Mesenchymal stem cell (in vitro differentiated cells and primary cell): Measurements from ENCODE around the gene STS.

Source experiments
- DNase-seq: peaks from one replicate; pipeline ENCODE4 v3.0.0-alpha.2; 2013
- H2AFZ ChIP-seq: one replicate; pipeline ENCODE4 v1.6.1; 2013; ENCODE audit warnings: low read depth, mild to moderate bottlenecking, control low read depth, inconsistent platforms, low read length, moderate library complexity
- H2AK5ac ChIP-seq: 2 replicates; pipeline ENCODE4 v1.6.1; 2013; ENCODE audit warnings: low read length, moderate library complexity, mild to moderate bottlenecking, inconsistent platforms; ENCODE audit not compliant: severe bottlenecking
- H2BK120ac ChIP-seq: one replicate; pipeline ENCODE4 v1.6.1; 2013; ENCODE audit warnings: low read depth, mild to moderate bottlenecking, inconsistent platforms, low read length, moderate library complexity
- H2BK12ac ChIP-seq, 2 experiments: one replicate each; pipeline ENCODE4 v1.6.1; 2013; ENCODE audit warnings: inconsistent platforms in 2 of 2, low read length in 2 of 2, mild to moderate bottlenecking in 2 of 2, moderate library complexity in 2 of 2, control low read depth in 1 of 2
- H2BK15ac ChIP-seq: one replicate; pipeline ENCODE4 v1.6.1; 2013; ENCODE audit warnings: mild to moderate bottlenecking, low read depth, inconsistent platforms; ENCODE audit not compliant: poor library complexity, severe bottlenecking
- H2BK5ac ChIP-seq: 2 replicates; pipeline ENCODE4 v1.6.1; 2013; ENCODE audit warnings: low read depth, mild to moderate bottlenecking, low read length, control low read depth, inconsistent platforms; ENCODE audit not compliant: poor library complexity, severe bottlenecking
- H3K14ac ChIP-seq, 2 experiments: one replicate each; pipeline ENCODE4 v1.6.1; 2013; ENCODE audit warnings: inconsistent platforms in 2 of 2, low read length in 2 of 2, control low read depth in 1 of 2, mild to moderate bottlenecking in 1 of 2, moderate library complexity in 1 of 2
- H3K18ac ChIP-seq, 2 experiments: one replicate each; pipeline ENCODE4 v1.6.1; 2013; ENCODE audit warnings: inconsistent platforms in 2 of 2, low read length in 2 of 2, control low read depth in 1 of 2, low read depth in 1 of 2, mild to moderate bottlenecking in 1 of 2
- H3K23ac ChIP-seq, 2 experiments: one replicate each; pipeline ENCODE4 v1.6.1; 2013; ENCODE audit warnings: inconsistent platforms in 2 of 2, low read length in 2 of 2, mild to moderate bottlenecking in 2 of 2, moderate library complexity in 2 of 2, control low read depth in 1 of 2
- H3K27ac ChIP-seq: 2 replicates; pipeline ENCODE4 v1.5.1; 2013; ENCODE audit warnings: mild to moderate bottlenecking, moderate library complexity, low read length, control low read depth, inconsistent platforms; ENCODE audit not compliant: poor library complexity, severe bottlenecking
- H3K27me3 ChIP-seq, 2 experiments: 2 replicates each; pipeline versions ENCODE4 v1.6.1 to v1.7.0; 2013; ENCODE audit warnings: low read length in 2 of 2, mild to moderate bottlenecking in 2 of 2, moderate library complexity in 2 of 2, control low read depth in 1 of 2, inconsistent platforms in 1 of 2; ENCODE audit not compliant: control insufficient read depth in 1 of 2, insufficient read depth in 1 of 2
- H3K36me3 ChIP-seq, 2 experiments: 2 replicates each; pipeline versions ENCODE4 v1.6.1 to v1.7.0; 2013; ENCODE audit warnings: low read length in 2 of 2, control low read depth in 1 of 2, inconsistent platforms in 1 of 2, low read depth in 1 of 2, mild to moderate bottlenecking in 1 of 2; ENCODE audit not compliant: insufficient read depth in 2 of 2, control insufficient read depth in 1 of 2
- H3K4ac ChIP-seq, 2 experiments: one replicate each; pipeline ENCODE4 v1.6.1; 2013; ENCODE audit warnings: inconsistent platforms in 2 of 2, low read length in 2 of 2, mild to moderate bottlenecking in 2 of 2, moderate library complexity in 2 of 2, control low read depth in 1 of 2, low read depth in 1 of 2
- H3K4me1 ChIP-seq: 2 replicates; pipeline ENCODE4 v1.6.1; 2013; ENCODE audit warnings: low read depth, low read length, control low read depth; ENCODE audit not compliant: control insufficient read depth, insufficient read depth
- H3K4me2 ChIP-seq: 2 replicates; pipeline ENCODE4 v1.6.1; 2013; ENCODE audit warnings: low read length, mild to moderate bottlenecking, inconsistent platforms; ENCODE audit not compliant: poor library complexity, severe bottlenecking
- H3K4me3 ChIP-seq, 2 experiments: 2 replicates each; pipeline versions ENCODE4 v1.5.1 to v1.7.0; 2013; ENCODE audit warnings: low read length in 2 of 2, mild to moderate bottlenecking in 2 of 2, control low read depth in 1 of 2, low read depth in 1 of 2; ENCODE audit not compliant: insufficient read depth in 1 of 2
- H3K79me1 ChIP-seq: replicated peaks from 2 replicates; pipeline ENCODE4 v1.6.1; 2013; ENCODE audit warnings: mild to moderate bottlenecking, control low read depth, low read length, inconsistent platforms; ENCODE audit not compliant: poor library complexity, severe bottlenecking
- H3K9ac ChIP-seq: 2 replicates; pipeline ENCODE4 v1.7.0; 2013; ENCODE audit warnings: mild to moderate bottlenecking, low read length, moderate library complexity
- H3K9me3 ChIP-seq: 2 replicates; pipeline ENCODE4 v1.7.0; 2013; ENCODE audit warnings: mild to moderate bottlenecking, low read length; ENCODE audit not compliant: control insufficient read depth
- H4K8ac ChIP-seq: one replicate; pipeline ENCODE4 v1.6.1; 2013; ENCODE audit warnings: inconsistent platforms, mild to moderate bottlenecking, low read length, moderate library complexity
- H4K91ac ChIP-seq: one replicate; pipeline ENCODE4 v1.6.1; 2013; ENCODE audit warnings: mild to moderate bottlenecking, low read length, inconsistent platforms
- WGBS: methylation state at CpG from one replicate; pipeline ENCODE4 v1.1.7; 2013; ENCODE audit warnings: mixed read lengths; 5-methylcytosine and 5-hydroxymethylcytosine counted together

STS gene

GRCh38 chrX:7149411-7149810, 1.9 kb downstream of the STS start:
- Histone ChIP-seq H3K23ac (no peak overlapping the region), H2AK5ac (no peak overlapping the region)

GRCh38 chrX:7153231-7153630, 5.7 kb downstream of the STS start:
- no peaks in the 10 kb centered on the region for H3K9me3 ChIP-seq
- no peak overlapping the region for H3K18ac ChIP-seq
- WGBS: 94% methylated on average over 2 of the region's 2 CpGs
- no peaks in the 10 kb centered on the region for H3K36me3 ChIP-seq
- no peak overlapping the region for H2AFZ ChIP-seq
- H3K9ac ChIP-seq: no peak overlapping the region
- H2BK12ac ChIP-seq: no peak overlapping the region
- H3K79me1 ChIP-seq: peaks cover 4% of the 10 kb centered on the region
- no peak overlapping the region for H3K14ac ChIP-seq
- H3K27ac ChIP-seq: no peak overlapping the region
- H3K4me1 ChIP-seq: peaks cover under 1% of the 10 kb centered on the region
- no peak overlapping the region for H3K23ac ChIP-seq
- no peak overlapping the region for H2AK5ac ChIP-seq
- no peak overlapping the region for H2BK120ac ChIP-seq
- H2BK15ac ChIP-seq: no peak overlapping the region
- H3K4me3 ChIP-seq: no peak overlapping the region
- H4K91ac ChIP-seq: no peak overlapping the region
- H4K8ac ChIP-seq: no peak overlapping the region
- no peak overlapping the region for H3K4ac ChIP-seq
- no peaks in the 10 kb centered on the region for H3K27me3 ChIP-seq
- no peak overlapping the region for H3K4me2 ChIP-seq
- no peak overlapping the region for H2BK5ac ChIP-seq
- DNase-seq: no peak

More at GRCh38 chrX:7149411-7149810, 1.9 kb downstream of the STS start:
- Histone ChIP-seq H3K27ac (no peak overlapping the region), H3K36me3 (no peaks in the 10 kb centered on the region), H2AFZ (no peak overlapping the region), H3K4ac (no peak overlapping the region), H2BK120ac (no peak overlapping the region), H2BK15ac (no peak overlapping the region), H3K79me1 (peaks cover 7% of the 10 kb centered on the region), H3K18ac (no peak overlapping the region), H2BK12ac (no peak overlapping the region), H4K8ac (no peak overlapping the region), H3K9ac (no peak overlapping the region), H3K14ac (no peak overlapping the region), H2BK5ac (no peak overlapping the region), H3K9me3 (no peaks in the 10 kb centered on the region), H3K4me1 (peaks cover 4% of the 10 kb centered on the region), H3K4me2 (no peak overlapping the region), H3K27me3 (no peaks in the 10 kb centered on the region), H4K91ac (no peak overlapping the region), H3K4me3 (no peak overlapping the region)
- WGBS: 67% methylated on average over 2 of the region's 5 CpGs
- peak; percentile 24 for DNase-seq

DNA sequence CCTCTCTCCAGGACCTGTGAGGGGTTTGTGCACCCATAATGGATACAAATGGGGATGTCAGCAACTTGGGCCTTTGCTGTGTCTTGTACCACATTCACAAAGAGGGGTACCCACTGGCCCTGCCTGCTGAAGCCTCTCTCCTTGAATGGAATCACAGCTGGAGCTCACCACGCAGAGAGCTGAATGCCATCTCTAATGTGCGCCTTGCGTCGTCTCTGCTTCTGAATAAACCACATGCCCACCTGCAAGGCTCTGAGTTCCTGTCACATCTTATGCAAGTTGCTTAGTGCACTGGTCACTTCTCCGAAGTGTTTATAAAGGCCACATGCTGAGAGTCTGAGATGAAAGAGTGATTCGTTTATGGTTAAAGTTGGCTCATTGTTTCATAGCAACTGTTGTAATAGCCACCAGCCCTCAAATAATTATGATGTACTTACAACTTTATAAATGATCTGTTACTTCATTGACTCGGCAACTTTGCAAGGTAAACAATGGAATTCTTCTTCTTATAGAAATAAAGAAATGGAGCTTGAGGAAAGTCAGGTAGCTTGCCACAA, 6.6 kb downstream of the STS start:
- Histone ChIP-seq H3K18ac (no peak overlapping the region), H3K36me3 (no peaks in the 10 kb centered on the region), H3K4me3 (no peak overlapping the region), H3K23ac (no peak overlapping the region), H3K14ac (no peak overlapping the region), H3K4ac (no peak overlapping the region), H3K4me2 (no peak overlapping the region), H3K79me1 (peaks cover 4% of the 10 kb centered on the region), H3K27me3 (no peaks in the 10 kb centered on the region), H2AK5ac (no peak overlapping the region), H2BK5ac (no peak overlapping the region), H2BK120ac (no peak overlapping the region), H3K9ac (no peak overlapping the region), H3K4me1 (peaks cover 3% of the 10 kb centered on the region), H4K91ac (no peak overlapping the region), H2BK15ac (no peak overlapping the region), H3K9me3 (no peaks in the 10 kb centered on the region), H3K27ac (no peak overlapping the region), H2AFZ (no peak overlapping the region), H2BK12ac (no peak overlapping the region), H4K8ac (no peak overlapping the region)
- 81% methylated on average over 4 of the region's 7 CpGs for whole genome bisulfite sequencing
- no peak for DNase-seq

DNA sequence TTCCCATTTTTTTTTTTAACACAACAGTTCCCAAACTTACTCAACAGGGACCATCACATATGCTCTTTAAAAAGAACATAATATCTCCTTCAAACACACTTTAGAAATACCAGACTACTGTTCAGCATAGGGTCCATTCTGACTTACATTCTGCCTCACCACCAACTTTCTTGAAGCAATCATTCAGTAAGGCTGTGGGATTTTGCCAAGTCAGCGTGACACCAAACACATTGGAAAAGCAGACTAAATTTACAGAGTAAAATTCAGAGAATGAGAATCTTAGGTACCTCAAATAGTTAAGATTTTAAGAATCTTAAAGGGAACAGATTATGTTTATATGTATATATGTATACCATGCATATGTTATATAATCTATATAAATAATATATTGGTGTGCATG, 7.7 kb downstream of the STS start:
- Histone ChIP-seq H4K8ac (no peak overlapping the region), H3K27ac (no peak overlapping the region), H3K14ac (no peak overlapping the region), H2BK5ac (no peak overlapping the region), H3K36me3 (no peaks in the 10 kb centered on the region), H2BK15ac (no peak overlapping the region), H3K18ac (no peak overlapping the region), H2AK5ac (no peak overlapping the region), H2BK12ac (no peak overlapping the region), H3K23ac (no peak overlapping the region), H3K4ac (no peak overlapping the region), H3K4me3 (no peak overlapping the region), H3K27me3 (no peaks in the 10 kb centered on the region), H3K4me1 (peaks cover 4% of the 10 kb centered on the region), H2BK120ac (no peak overlapping the region), H3K9me3 (no peaks in the 10 kb centered on the region), H2AFZ (no peak overlapping the region), H4K91ac (no peak overlapping the region), H3K79me1 (peaks cover 4% of the 10 kb centered on the region), H3K4me2 (no peak overlapping the region), H3K9ac (no peak overlapping the region)
- WGBS: no CpG with 5 or more reads among the region's 1 CpG
- no peak for DNase-seq
